ENCODE data around the gene MACROD1. TPM values are rescaled to one million over a fixed set of nuclear protein-coding genes. Genes with fewer than 3 reads are reported as not detected.

The MACROD1 gene
- total and polyA plus RNA-seq, 9 of the 15 experiments (the other 6 are each of a cell fraction or from before 2014, with no cell fraction given) = 1.1 to 60.0 (median 26.4) TPM

GRCh38 chr11:64181506-64182411, 15.8 kb upstream of the MACROD1 start (continued):
- TF ChIP-seq TRIM24 (IDR thresholded peaks at IDR 0.05) (no peak), CBX5 (IDR thresholded peaks at IDR 0.05; ENCODE audit: borderline replicate concordance, low read depth) (no peak), HLTF (IDR thresholded peaks at IDR 0.05) (no peak), ZNF717 (CRISPR knock-in tag; IDR thresholded peaks at IDR 0.05) (no peak), ZEB2 (IDR thresholded peaks at IDR 0.05) (no peak), HINFP (tag; conservative IDR thresholded peaks at IDR 0.05; ENCODE audit: low read depth) (peak; percentile 98), ZNF431 (CRISPR knock-in tag; IDR thresholded peaks at IDR 0.05) (no peak), PML (IDR thresholded peaks at IDR 0.05; ENCODE audit: low read length) (no peak; the same call in 1 of the 2 replicates), ZNF232 (CRISPR knock-in tag; IDR thresholded peaks at IDR 0.05) (no peak), ZNF217 (CRISPR knock-in tag; IDR thresholded peaks at IDR 0.05) (no peak), HDGF (IDR thresholded peaks at IDR 0.05) (0 out of 2 replicates have a peak, but pooled peaks have one; percentile 70), CBX3 (IDR thresholded peaks at IDR 0.05; ENCODE audit: borderline replicate concordance in 1 of 2, low read length in 2 of 2) (no peak; a peak in 1 of 3 replicates), BRD9 (IDR thresholded peaks at IDR 0.05; ENCODE audit: low read depth, partially characterized antibody) (no peak), SMC3 (conservative IDR thresholded peaks at IDR 0.05; ENCODE audit: insufficient read depth, low read depth, low read length) (no peak), ARID3A (IDR thresholded peaks at IDR 0.05; ENCODE audit: borderline replicate concordance, low read depth, low read length) (no peak), CCAR2 (IDR thresholded peaks at IDR 0.05; ENCODE audit: low read depth, low read length) (no peak), IRF9 (tag; IDR thresholded peaks at IDR 0.05) (no peak), TSHZ1 (CRISPR knock-in tag; IDR thresholded peaks at IDR 0.05) (no peak), MXI1 (IDR thresholded peaks at IDR 0.05; ENCODE audit: low read depth, low read length) (0 out of 2 replicates have a peak, but pooled peaks have one; percentile 13)
